IMR-90 (cell line): ENCODE measurements around the gene RAB23.

Experiments used
- MAFK ChIP-seq: IDR thresholded peaks from 2 replicates; pipeline ENCODE4 v1.6.1; 2012; ENCODE audit warnings: low read depth, low read length, improper control_type of control experiment
- MAZ ChIP-seq: IDR thresholded peaks from 2 replicates; pipeline ENCODE4 v1.6.1; 2012; ENCODE audit warnings: low read depth, mild to moderate bottlenecking, low read length, improper control_type of control experiment, moderate library complexity, borderline replicate concordance
- MXI1 ChIP-seq: IDR thresholded peaks from 2 replicates; pipeline ENCODE4 v1.6.1; 2012; ENCODE audit warnings: low read depth, mild to moderate bottlenecking, low read length, moderate library complexity, borderline replicate concordance
- POLR2A ChIP-seq: IDR thresholded peaks from 2 replicates; pipeline ENCODE4 v1.6.1; 2012; ENCODE audit warnings: mild to moderate bottlenecking, low read depth, low read length
- RAD21 ChIP-seq: IDR thresholded peaks from 2 replicates; pipeline ENCODE4 v1.6.1; 2012; ENCODE audit warnings: low read length, improper control_type of control experiment
- RCOR1 ChIP-seq: IDR thresholded peaks from 2 replicates; pipeline ENCODE4 v1.6.1; 2012; ENCODE audit warnings: mild to moderate bottlenecking, low read length, improper control_type of control experiment; ENCODE audit not compliant: insufficient replicate concordance
- RFX5 ChIP-seq: IDR thresholded peaks from 2 replicates; pipeline ENCODE4 v1.8.0; 2012; ENCODE audit warnings: low read depth, mild to moderate bottlenecking, low read length, moderate library complexity
- SMC3 ChIP-seq: fragments of 150-350 bp; IDR thresholded peaks from 2 replicates; pipeline ENCODE4 v1.6.1; 2016; ENCODE audit warnings: low read depth, mild to moderate bottlenecking, antibody characterized with exemption, low read length, moderate library complexity
- TF ChIP-seq, protein P1 (sequence below): conservative IDR thresholded peaks from 2 replicates; pipeline ENCODE4 v1.5.1; 2012; ENCODE audit warnings: mild to moderate bottlenecking, low read depth, low read length, improper control_type of control experiment

DNA sequence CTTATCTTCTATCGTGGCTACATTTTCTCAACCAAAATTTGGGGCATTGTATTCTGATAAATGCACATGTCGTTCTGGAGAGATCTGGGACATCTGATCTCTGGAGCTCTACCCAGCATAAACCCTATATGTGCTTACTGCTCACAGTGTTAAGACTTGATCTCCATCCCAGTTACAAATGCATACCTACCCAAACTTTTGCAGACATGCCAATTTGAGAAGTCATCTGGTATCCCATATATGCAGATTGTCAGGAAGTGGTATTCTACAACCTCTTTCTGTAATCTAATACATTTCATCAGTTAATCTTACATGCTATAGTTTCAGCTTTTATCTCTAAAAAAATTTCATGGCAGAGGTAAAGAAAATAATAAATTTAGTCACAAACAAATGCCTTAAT, 38.8 kb downstream of the RAB23 start:
- TF ChIP-seq, protein P1, sequence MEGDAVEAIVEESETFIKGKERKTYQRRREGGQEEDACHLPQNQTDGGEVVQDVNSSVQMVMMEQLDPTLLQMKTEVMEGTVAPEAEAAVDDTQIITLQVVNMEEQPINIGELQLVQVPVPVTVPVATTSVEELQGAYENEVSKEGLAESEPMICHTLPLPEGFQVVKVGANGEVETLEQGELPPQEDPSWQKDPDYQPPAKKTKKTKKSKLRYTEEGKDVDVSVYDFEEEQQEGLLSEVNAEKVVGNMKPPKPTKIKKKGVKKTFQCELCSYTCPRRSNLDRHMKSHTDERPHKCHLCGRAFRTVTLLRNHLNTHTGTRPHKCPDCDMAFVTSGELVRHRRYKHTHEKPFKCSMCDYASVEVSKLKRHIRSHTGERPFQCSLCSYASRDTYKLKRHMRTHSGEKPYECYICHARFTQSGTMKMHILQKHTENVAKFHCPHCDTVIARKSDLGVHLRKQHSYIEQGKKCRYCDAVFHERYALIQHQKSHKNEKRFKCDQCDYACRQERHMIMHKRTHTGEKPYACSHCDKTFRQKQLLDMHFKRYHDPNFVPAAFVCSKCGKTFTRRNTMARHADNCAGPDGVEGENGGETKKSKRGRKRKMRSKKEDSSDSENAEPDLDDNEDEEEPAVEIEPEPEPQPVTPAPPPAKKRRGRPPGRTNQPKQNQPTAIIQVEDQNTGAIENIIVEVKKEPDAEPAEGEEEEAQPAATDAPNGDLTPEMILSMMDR, result no peak
- TF ChIP-seq MXI1 (no peak), RAD21 (no peak), MAFK (no peak), POLR2A (no peak), RFX5 (no peak), MAZ (no peak), RCOR1 (no peak), SMC3 (no peak)
